ENCODE results near the gene C1QTNF1. TPM values are rescaled to one million over a fixed set of nuclear protein-coding genes. Genes with fewer than 3 reads are reported as not detected.

Gene C1QTNF1
- total and polyA plus RNA-seq, 2 donors (not counting 3 experiments of a cell fraction or from before 2014, with no cell fraction given), result 2.5 to 4.0 TPM

GRCh38 chr17:79041041-79041570, 17.1 kb downstream of the C1QTNF1 start:
- POLR2A ChIA-PET, result no interaction called here
- Histone ChIP-seq H3K4me1 (ENCODE audit: control insufficient read depth, extremely low read depth, insufficient read depth, low read length) (peaks cover 9% of the 10 kb centered on the region), H3K4me2 (ENCODE audit: insufficient read depth, low read length) (no peak overlapping the region), H3K27me3 (ENCODE audit: control insufficient read depth in 2 of 2, insufficient read depth in 2 of 2, low read length in 2 of 2) (no peaks in the 10 kb centered on the region), H3K79me2 (ENCODE audit: control insufficient read depth, insufficient read depth, low read length) (no peaks in the 10 kb centered on the region), H3K9ac (replicated peaks; ENCODE audit: extremely low read depth, insufficient read depth, low read length) (no peak overlapping the region), H3K27ac (ENCODE audit: insufficient read depth, low read depth, low read length) (no peak overlapping the region), H3K4me3 (replicated peaks in 1 of 3; ENCODE audit: insufficient read depth in 1 of 3, low read depth in 1 of 3, low read length in 3 of 3) (no peak overlapping the region), H3K9me3 (replicated peaks; ENCODE audit: control insufficient read depth, insufficient read depth, low read length) (no peaks in the 10 kb centered on the region), H3K36me3 (ENCODE audit: control insufficient read depth in 2 of 2, extremely low read depth in 1 of 2, insufficient read depth in 2 of 2, low read length in 2 of 2) (no peaks in the 10 kb centered on the region), H2AFZ (ENCODE audit: low read depth, low read length) (no peak overlapping the region), H4K20me1 (replicated peaks; ENCODE audit: control insufficient read depth, extremely low read depth, insufficient read depth, low read length) (no peaks in the 10 kb centered on the region), H3K9me1 (replicated peaks; ENCODE audit: control insufficient read depth, extremely low read depth, insufficient read depth, low read length) (no peaks in the 10 kb centered on the region)
- DNase-seq (ENCODE audit: low read depth, low spot score), result no peak
- CTCF ChIA-PET, result interaction anchor here (0.8 to 8.6 kb wide), 8 partner anchors 8 to 352 kb away, joined by 3 to 91 read pairs (median 19); partner anchors contain the start of gene ENGASE
- intact Hi-C loops (cut with micrococcal nuclease) (no loop called here), dilution Hi-C loops (cut with MboI; ENCODE audit: extremely low pct_ligation_motif_present, low sequenced_read_pairs) (no loop called here)
- FAIRE-seq, result no peak
- no TSS peak for BruUV-seq (replicated peaks)
- TF ChIP-seq JUN (IDR thresholded peaks at IDR 0.05; ENCODE audit: borderline replicate concordance, insufficient read depth, insufficient read length, low read depth), result no peak

- intact Hi-C loops (cut with micrococcal nuclease), result loop anchor here (1.0 to 2.0 kb wide), 3 partner anchors 23 to 55 kb away; no protein-coding TSS in a partner anchor
- DNase-seq (ENCODE audit: low read depth, low spot score) (no peak), FAIRE-seq (no peak)
- H3K36me3 ChIP-seq (ENCODE audit: control insufficient read depth in 2 of 2, extremely low read depth in 1 of 2, insufficient read depth in 2 of 2, low read length in 2 of 2), result no peaks in the 10 kb centered on the region
- no peak overlapping the region for H3K27ac ChIP-seq (ENCODE audit: insufficient read depth, low read depth, low read length)
- no peak overlapping the region for H3K4me3 ChIP-seq (replicated peaks in 1 of 3; ENCODE audit: insufficient read depth in 1 of 3, low read depth in 1 of 3, low read length in 3 of 3)
- no peaks in the 10 kb centered on the region for H3K79me2 ChIP-seq (ENCODE audit: control insufficient read depth, insufficient read depth, low read length)
- H4K20me1 ChIP-seq (replicated peaks; ENCODE audit: control insufficient read depth, extremely low read depth, insufficient read depth, low read length), result no peaks in the 10 kb centered on the region
- H3K9ac ChIP-seq (replicated peaks; ENCODE audit: extremely low read depth, insufficient read depth, low read length), result no peak overlapping the region
- ChIA-PET CTCF (interaction anchor here (1.0 to 8.6 kb wide), 15 partner anchors 9 to 351 kb away, joined by 3 to 91 read pairs (median 8); partner anchors contain the start of genes CANT1 and ENGASE), POLR2A (no interaction called here)
- no peak overlapping the region for H2AFZ ChIP-seq (ENCODE audit: low read depth, low read length)
- BruUV-seq (replicated peaks), result no TSS peak
- dilution Hi-C loops (cut with MboI; ENCODE audit: extremely low pct_ligation_motif_present, low sequenced_read_pairs), result no loop called here
- peaks cover 2% of the 10 kb centered on the region for H3K4me1 ChIP-seq (ENCODE audit: control insufficient read depth, extremely low read depth, insufficient read depth, low read length)
- H3K9me3 ChIP-seq (replicated peaks; ENCODE audit: control insufficient read depth, insufficient read depth, low read length), result no peaks in the 10 kb centered on the region
- no peak overlapping the region for H3K4me2 ChIP-seq (ENCODE audit: insufficient read depth, low read length)
- no peaks in the 10 kb centered on the region for H3K9me1 ChIP-seq (replicated peaks; ENCODE audit: control insufficient read depth, extremely low read depth, insufficient read depth, low read length)
- H3K27me3 ChIP-seq (ENCODE audit: control insufficient read depth in 2 of 2, insufficient read depth in 2 of 2, low read length in 2 of 2), result no peaks in the 10 kb centered on the region
- TF ChIP-seq CTCF (IDR thresholded peaks at IDR 0.05; ENCODE audit: extremely low read depth in 1 of 2, insufficient read depth in 1 of 2, low read depth in 1 of 2, low read length in 2 of 2) (no peak), POLR2AphosphoS5 (IDR thresholded peaks at IDR 0.05; ENCODE audit: insufficient read depth, low read depth, low read length) (no peak), FOS (IDR thresholded peaks at IDR 0.05; ENCODE audit: borderline replicate concordance, insufficient read depth, low read length) (no peak), POLR2A (IDR thresholded peaks at IDR 0.05; ENCODE audit: low read depth, low read length) (no peak), MYC (IDR thresholded peaks at IDR 0.05; ENCODE audit: low read depth, low read length) (no peak), EZH2 (IDR thresholded peaks at IDR 0.05; ENCODE audit: borderline replicate concordance, low read depth, low read length, severe bottlenecking) (no peak), JUN (IDR thresholded peaks at IDR 0.05; ENCODE audit: borderline replicate concordance, insufficient read depth, insufficient read length, low read depth) (no peak), MAX (IDR thresholded peaks at IDR 0.05; ENCODE audit: insufficient read depth, insufficient read length) (no peak), GATA2 (IDR thresholded peaks at IDR 0.05; ENCODE audit: insufficient read depth, insufficient read length, low read depth, low read length) (no peak)
Measured at GRCh38 chr17:79041723-79042420, 17.9 kb downstream of the C1QTNF1 start.
